SK-N-SH treated with all-trans-retinoic acid at 6 μM for 48 hours (cell line): Measurements from ENCODE around the gene POP4.

ENCODE experiments used
- PATZ1 ChIP-seq: fragments of 250-450 bp; sonication (Bioruptor Pico); IDR thresholded peaks from 2 replicates; pipeline ENCODE4 v1.8.0; 2020; ENCODE audit warnings: mild to moderate bottlenecking, moderate library complexity, borderline replicate concordance
- PPARA ChIP-seq: fragments of 250-450 bp; sonication (Bioruptor Pico); IDR thresholded peaks from 2 replicates; pipeline ENCODE4 v1.5.0; 2020; ENCODE audit warnings: mild to moderate bottlenecking, borderline replicate concordance
- ZFP3 ChIP-seq: fragments of 250-450 bp; sonication (Bioruptor Pico); IDR thresholded peaks from 2 replicates; pipeline ENCODE4 v1.5.0; 2020; ENCODE audit warnings: mild to moderate bottlenecking, moderate library complexity

GRCh38 chr19:29660835-29661234 lies 54.8 kb downstream of the POP4 start:
- TF ChIP-seq PATZ1 (CRISPR knock-in tag): no peak
- TF ChIP-seq ZFP3 (CRISPR knock-in tag): no peak
- no peak for TF ChIP-seq PPARA
